Ovary (tissue), 3 donors: Measurements from ENCODE around the gene NR2F6.

Experiments used
- CTCF ChIP-seq, 3 donors: fragments of 450-650 bp in 2 of 3; fragments of 200-600 bp in 1 of 3; IDR thresholded peaks; one replicate each; pipeline versions ENCODE4 v1.5.1 to v1.8.0; 2016 to 2022; ENCODE audit warnings: antibody characterized with exemption in 3 of 3, mild to moderate bottlenecking in 1 of 3
- EP300 ChIP-seq: sonication (generic); formaldehyde crosslinking; IDR thresholded peaks from one replicate; pipeline ENCODE4 v1.6.1; 2017; ENCODE audit warnings: antibody characterized with exemption
- POLR2A ChIP-seq: fragments of 450-650 bp; IDR thresholded peaks from one replicate; pipeline ENCODE4 v1.6.1; 2017; ENCODE audit warnings: antibody characterized with exemption, mild to moderate bottlenecking, moderate library complexity
- donor health status: DM: no; HTN: no; CAD: no.

DNA sequence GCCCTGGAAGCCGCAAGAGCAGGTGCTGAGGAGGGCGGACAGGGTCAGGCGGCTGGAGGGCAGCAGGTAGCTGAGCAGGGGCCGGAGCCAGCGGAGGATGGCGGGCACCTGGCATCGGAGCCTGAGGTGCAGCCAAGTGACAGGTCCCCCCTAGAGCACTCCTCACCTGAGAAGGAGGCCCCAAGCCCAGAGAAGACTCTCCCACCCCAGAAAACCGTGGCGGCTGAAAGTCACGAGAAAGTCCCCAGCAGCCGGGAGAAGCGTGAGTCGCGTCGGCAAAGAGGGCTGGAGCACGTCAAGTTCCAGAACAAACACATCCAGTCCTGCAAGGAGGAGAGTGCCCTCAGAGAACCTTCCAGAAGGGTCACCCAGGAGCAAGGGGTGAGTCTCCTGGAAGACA, 51.1 kb downstream of the NR2F6 start:
- TF ChIP-seq CTCF (IDR thresholded peaks at IDR 0.05) (no peak), POLR2A (no peak), EP300 (no peak)
